ENCODE data around the gene SRGAP1. TPM values are rescaled to one million over a fixed set of nuclear protein-coding genes. Genes with fewer than 3 reads are reported as not detected.

SRGAP1 gene
- total and polyA plus RNA-seq, 2 of the 8 experiments (the other 6 are each of a cell fraction or from before 2014, with no cell fraction given): 3.2 to 7.3 TPM

- H3K4me3 ChIP-seq (ENCODE audit: extremely low read depth in 1 of 4, insufficient read depth in 2 of 4, low read depth in 3 of 4, low read length in 4 of 4): no peak overlapping the region
Observed at GRCh38 chr12:64175254-64175945, 330.9 kb downstream of the SRGAP1 start.

More at GRCh38 chr12:64175254-64175945, 330.9 kb downstream of the SRGAP1 start:
- POLR2A ChIA-PET (ENCODE audit: partially characterized antibody): no interaction called here
- no peak overlapping the region for H3K4ac ChIP-seq (replicated peaks; ENCODE audit: insufficient read length, low read depth, low read length)
- H3K18ac ChIP-seq (ENCODE audit: extremely low read depth, low read length): no peak overlapping the region
- peaks cover 0 to 6% (median 0%) of the 10 kb centered on the region in 4 experiments; a peak in 3 of 7 replicates for H3K4me1 ChIP-seq (replicated peaks in 1 of 4; ENCODE audit: control insufficient read depth in 3 of 4, insufficient read depth in 4 of 4, low read length in 3 of 4)
- whole genome bisulfite sequencing, 2 experiments (ENCODE audit: extremely low coverage in 1 of 2, insufficient coverage in 1 of 2, insufficient read length in 1 of 2, insufficient replicate concordance in 2 of 2, low coverage in 1 of 2, low lambda C conversion rate in 2 of 2, missing lambda C conversion rate in 1 of 2): 80% methylated on average over 2 of the region's 2 CpGs; no CpG with 5 or more reads in 1 of the 2 experiments
- DNase-seq (ENCODE audit: low read depth in 1 of 2, low spot score in 2 of 2): no peak
- no peak overlapping the region for H3K14ac ChIP-seq (ENCODE audit: insufficient read length)
- no peak overlapping the region for H2BK20ac ChIP-seq (ENCODE audit: low read length)
- no peak overlapping the region for H3K23ac ChIP-seq (ENCODE audit: insufficient read length)
- H3K27ac ChIP-seq (ENCODE audit: low read depth, low read length): no peak overlapping the region
- no peak overlapping the region for H3K9ac ChIP-seq (replicated peaks in 1 of 4; ENCODE audit: extremely low read depth in 1 of 4, low read depth in 3 of 4, low read length in 3 of 4)
- no peak overlapping the region for H3K56ac ChIP-seq (replicated peaks; ENCODE audit: insufficient read length, low read depth, low read length)
- H4K8ac ChIP-seq (ENCODE audit: extremely low read depth, insufficient read depth, low read length): no peak overlapping the region
- TF ChIP-seq CEBPB (IDR thresholded peaks at IDR 0.05; ENCODE audit: low read depth, low read length) (peak; percentile 30; the same call in 1 of the 2 replicates), POLR2A (IDR thresholded peaks at IDR 0.05; ENCODE audit: control extremely low read depth in 1 of 2, low read depth in 2 of 2, low read length in 2 of 2) (no peak), SP1 (IDR thresholded peaks at IDR 0.05; ENCODE audit: low read depth, low read length) (peak; percentile 76; the same call in 1 of the 2 replicates), TBP (IDR thresholded peaks at IDR 0.05; ENCODE audit: low read depth, low read length) (no peak), CHD1 (IDR thresholded peaks at IDR 0.05; ENCODE audit: low read depth, low read length) (no peak), RBBP5 (IDR thresholded peaks at IDR 0.05; ENCODE audit: borderline replicate concordance, low read depth, low read length) (no peak), JUND (IDR thresholded peaks at IDR 0.05; ENCODE audit: low read length) (no peak), SIN3A (conservative IDR thresholded peaks at IDR 0.05 in 1 of 2, IDR thresholded peaks at IDR 0.05 in 1 of 2; ENCODE audit: low read depth in 1 of 2, low read length in 2 of 2) (no peak), BACH1 (IDR thresholded peaks at IDR 0.05; ENCODE audit: low read length) (no peak), FOSL1 (IDR thresholded peaks at IDR 0.05; ENCODE audit: insufficient read depth, low read depth, low read length) (no peak)
- H3K79me2 ChIP-seq (ENCODE audit: control insufficient read depth in 1 of 2, insufficient read depth in 2 of 2, low read length in 2 of 2): no peaks in the 10 kb centered on the region
- no peak overlapping the region for H2BK5ac ChIP-seq (ENCODE audit: low read depth, low read length)
- no peaks in the 10 kb centered on the region for H3K79me1 ChIP-seq (ENCODE audit: low read depth, low read length)
- no peak overlapping the region for H4K91ac ChIP-seq (replicated peaks; ENCODE audit: insufficient read length, low read length)
- no peaks in the 10 kb centered on the region for H4K20me1 ChIP-seq (replicated peaks in 1 of 2; ENCODE audit: control insufficient read depth in 1 of 2, insufficient read depth in 2 of 2, low read length in 2 of 2)
- H3K27me3 ChIP-seq (replicated peaks in 1 of 4; ENCODE audit: control insufficient read depth in 3 of 4, extremely low read depth in 1 of 4, insufficient read depth in 3 of 4, low read length in 3 of 4): no peaks in the 10 kb centered on the region
- no peaks in the 10 kb centered on the region for H3K23me2 ChIP-seq (ENCODE audit: low read depth, low read length)
- H3K9me3 ChIP-seq (ENCODE audit: insufficient read depth in 2 of 2, low read depth in 1 of 2, low read length in 1 of 2): no peaks in the 10 kb centered on the region
- no peak for FAIRE-seq
- H2AFZ ChIP-seq (ENCODE audit: low read length): no peak overlapping the region
- H2BK12ac ChIP-seq (ENCODE audit: low read depth, low read length): no peak overlapping the region
- no peak overlapping the region for H3K4me2 ChIP-seq (ENCODE audit: insufficient read depth in 1 of 2, low read depth in 2 of 2, low read length in 2 of 2)
- no peaks in the 10 kb centered on the region; a peak in 1 of 8 replicates for H3K36me3 ChIP-seq (ENCODE audit: control insufficient read depth in 2 of 4, insufficient read depth in 4 of 4, low read length in 3 of 4)
- H2AK5ac ChIP-seq (ENCODE audit: low read depth, low read length): no peak overlapping the region
- H2BK15ac ChIP-seq (ENCODE audit: low read length): no peak overlapping the region
- CTCF ChIA-PET (ENCODE audit: partially characterized antibody): interaction anchor here (0.6 to 1.1 kb wide), 3 partner anchors 18 to 324 kb away, joined by 3 to 4 read pairs (median 3); no protein-coding TSS in a partner anchor
- no peak overlapping the region for H2BK120ac ChIP-seq (replicated peaks; ENCODE audit: low read depth, low read length)
- H4K5ac ChIP-seq (ENCODE audit: insufficient read length, low read depth, low read length): no peak overlapping the region
